ENCODE results near the gene TMPRSS11E.

DNA sequence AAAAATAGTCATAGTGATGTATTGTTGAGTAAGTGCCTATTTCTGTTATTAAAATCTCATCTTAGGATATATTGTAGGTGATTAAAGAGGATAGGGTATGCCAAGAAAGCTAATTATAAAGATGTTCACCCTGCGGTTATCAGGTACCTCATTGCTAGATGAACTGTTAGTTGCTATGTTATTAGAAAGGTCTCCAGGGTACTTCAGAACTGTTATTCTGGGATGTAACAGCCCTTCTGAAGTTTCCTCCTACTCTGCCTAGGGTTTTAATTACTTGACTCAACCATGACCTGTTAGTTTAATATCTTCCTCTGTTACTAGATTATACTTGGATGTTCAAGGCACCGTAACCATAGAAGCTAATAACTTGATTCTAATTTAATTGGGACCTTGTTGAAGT, 15.4 kb downstream of the TMPRSS11E start:
- TF ChIP-seq CTCF (conservative IDR thresholded peaks at IDR 0.05 in 1 of 2, IDR thresholded peaks at IDR 0.05 in 1 of 2; ENCODE audit: low read depth in 1 of 2, low read length in 2 of 2) = no peak
- TF ChIP-seq EZH2 (IDR thresholded peaks at IDR 0.05; ENCODE audit: low read length, missing control alignments) = no peak
